Astrocyte (in vitro differentiated cells and primary cell): ENCODE data around the gene SLC17A7. TPM values are rescaled to one million over a fixed set of nuclear protein-coding genes. Genes with fewer than 3 reads are reported as not detected.
A peak's percentile ranks its signal among the peaks of the same experiment; 100 is the strongest.

Experiments used
- DNase-seq: peaks from one replicate; pipeline ENCODE4 v3.0.0-alpha.2; 2010; ENCODE audit warnings: low read depth
- FAIRE-seq: peaks from 2 replicates; lab custom pipeline; 2011; peaks lifted over from hg19 to GRCh38; lab: Jason Lieb, UNC
- H2AFZ ChIP-seq: 2 replicates; pipeline ENCODE4 v1.6.0; 2012; ENCODE audit warnings: low read depth, low read length, inconsistent platforms
- H3K27ac ChIP-seq: 2 replicates; pipeline ENCODE4 v1.5.1; 2011; ENCODE audit warnings: low read depth, low read length, inconsistent platforms
- H3K27me3 ChIP-seq: 2 replicates; pipeline ENCODE4 v1.6.0; 2011; ENCODE audit warnings: low read length, inconsistent platforms; ENCODE audit not compliant: insufficient read depth
- H3K36me3 ChIP-seq: 2 replicates; pipeline ENCODE4 v1.5.1; 2011; ENCODE audit warnings: low read length, inconsistent platforms; ENCODE audit not compliant: insufficient read depth
- H3K4me1 ChIP-seq: 2 replicates; pipeline ENCODE4 v1.5.1; 2011; ENCODE audit warnings: low read length, inconsistent platforms; ENCODE audit not compliant: insufficient read depth
- H3K4me2 ChIP-seq: 2 replicates; pipeline ENCODE4 v1.6.0; 2012; ENCODE audit warnings: low read length, inconsistent platforms
- H3K4me3 ChIP-seq: 2 replicates; pipeline ENCODE4 v1.5.1; 2011; ENCODE audit warnings: low read depth, mild to moderate bottlenecking, low read length, inconsistent platforms; ENCODE audit not compliant: insufficient read depth
- H3K79me2 ChIP-seq: 2 replicates; pipeline ENCODE4 v1.6.0; 2012; ENCODE audit warnings: mild to moderate bottlenecking, low read length, inconsistent platforms; ENCODE audit not compliant: insufficient read depth
- H3K9ac ChIP-seq: 2 replicates; pipeline ENCODE4 v1.6.0; 2012; ENCODE audit warnings: mild to moderate bottlenecking, low read length, inconsistent platforms
- H3K9me3 ChIP-seq: 2 replicates; pipeline ENCODE4 v1.5.1; 2012; ENCODE audit warnings: low read depth, mild to moderate bottlenecking, low read length, inconsistent platforms; ENCODE audit not compliant: insufficient read depth
- H4K20me1 ChIP-seq: 2 replicates; pipeline ENCODE4 v1.6.0; 2012; ENCODE audit warnings: low read length, inconsistent platforms; ENCODE audit not compliant: insufficient read depth
- H3K27ac Mint-ChIP-seq: one replicate; pipeline ENCODE4 v1.8.0; 2021; ENCODE audit warnings: mild to moderate bottlenecking, mixed read lengths; ENCODE audit not compliant: unreplicated experiment
- H3K27me3 Mint-ChIP-seq: one replicate; pipeline ENCODE4 v1.8.0; 2021; ENCODE audit warnings: low read depth, mixed read lengths; ENCODE audit not compliant: unreplicated experiment
- H3K36me3 Mint-ChIP-seq: one replicate; pipeline ENCODE4 v1.8.0; 2021; ENCODE audit warnings: low read depth, mixed read lengths; ENCODE audit not compliant: unreplicated experiment
- H3K4me1 Mint-ChIP-seq: one replicate; pipeline ENCODE4 v1.8.0; 2021; ENCODE audit warnings: low read depth, mixed read lengths; ENCODE audit not compliant: unreplicated experiment
- H3K4me3 Mint-ChIP-seq: one replicate; pipeline ENCODE4 v1.8.0; 2021; ENCODE audit warnings: mild to moderate bottlenecking, moderate library complexity, mixed read lengths; ENCODE audit not compliant: unreplicated experiment
- H3K9me3 Mint-ChIP-seq: one replicate; pipeline ENCODE4 v1.8.0; 2021; ENCODE audit warnings: mild to moderate bottlenecking, mixed read lengths; ENCODE audit not compliant: unreplicated experiment
- EZH2 ChIP-seq: IDR thresholded peaks from 2 replicates; pipeline ENCODE4 v1.6.1; 2012; ENCODE audit warnings: mild to moderate bottlenecking, low read length, inconsistent platforms; ENCODE audit not compliant: insufficient read depth
- total RNA-seq: library from RNA; stranded (reverse); gene quantifications from 2 replicates; pipeline ENCODE4 v1.2.1, GENCODE V29; 2021
- TF ChIP-seq, protein P1 (sequence below): IDR thresholded peaks from 2 replicates; pipeline ENCODE4 v1.5.1; 2011; ENCODE audit warnings: low read depth, mild to moderate bottlenecking, inconsistent platforms, low read length, moderate library complexity; ENCODE audit not compliant: insufficient read depth

Gene SLC17A7
- total RNA-seq, 1 donor from 2014 or later, result 0.16 TPM

DNA sequence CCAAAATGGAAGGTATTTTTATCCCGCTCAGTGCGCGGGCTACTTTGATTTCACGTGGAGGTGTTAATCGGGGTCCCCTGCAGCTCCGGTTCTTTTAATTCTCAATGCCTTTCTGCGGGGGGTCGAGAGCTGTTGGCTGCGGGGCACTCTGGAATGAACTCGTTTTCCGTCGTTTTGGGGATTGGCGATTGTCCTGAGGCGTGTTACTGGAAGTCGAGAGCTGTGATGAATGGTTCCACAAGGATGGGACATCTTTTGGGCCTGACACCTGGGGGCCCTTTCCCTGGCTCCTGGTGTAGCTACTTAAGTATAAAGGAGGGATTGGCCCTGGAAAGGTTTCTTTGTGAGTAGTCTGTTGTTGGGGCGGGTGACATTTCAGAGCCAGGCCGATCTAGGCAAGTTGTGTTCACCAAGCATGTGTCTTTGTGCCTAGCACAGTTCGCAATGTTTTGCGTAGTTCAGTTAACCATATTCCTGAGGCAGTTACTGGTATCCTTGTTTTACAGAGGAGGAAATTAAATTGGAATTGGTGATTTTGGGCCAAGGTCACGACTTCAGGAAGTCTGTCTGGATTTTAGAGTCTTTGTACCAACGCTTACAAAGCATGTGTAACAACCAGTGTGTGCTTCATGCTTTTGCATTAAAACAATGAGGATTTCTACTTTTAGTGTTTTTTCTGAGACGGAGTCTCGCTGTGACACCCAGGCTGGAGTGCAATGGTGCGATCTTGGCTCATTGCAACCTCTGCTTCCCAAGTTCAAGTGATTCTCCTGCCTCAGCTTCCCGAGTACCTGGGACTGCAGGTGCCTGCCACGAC lies 46.9 kb upstream of the SLC17A7 start:
- DNase-seq (no peak), FAIRE-seq (no peak)
- peaks cover 37% of the 10 kb centered on the region for H3K36me3 Mint-ChIP-seq
- H3K27ac Mint-ChIP-seq, result peak overlapping the region; percentile 92
- Histone ChIP-seq H3K4me2 (peak overlapping the region; percentile 91), H3K27me3 (no peaks in the 10 kb centered on the region), H3K4me3 (peak overlapping the region; percentile 98), H3K36me3 (peaks cover 36% of the 10 kb centered on the region), H3K27ac (peak overlapping the region; percentile 81), H3K4me1 (peaks cover 14% of the 10 kb centered on the region), H2AFZ (no peak overlapping the region), H4K20me1 (peaks cover 55% of the 10 kb centered on the region), H3K9me3 (no peaks in the 10 kb centered on the region), H3K9ac (peak overlapping the region; percentile 97), H3K79me2 (peaks cover 38% of the 10 kb centered on the region)
- TF ChIP-seq, protein P1, sequence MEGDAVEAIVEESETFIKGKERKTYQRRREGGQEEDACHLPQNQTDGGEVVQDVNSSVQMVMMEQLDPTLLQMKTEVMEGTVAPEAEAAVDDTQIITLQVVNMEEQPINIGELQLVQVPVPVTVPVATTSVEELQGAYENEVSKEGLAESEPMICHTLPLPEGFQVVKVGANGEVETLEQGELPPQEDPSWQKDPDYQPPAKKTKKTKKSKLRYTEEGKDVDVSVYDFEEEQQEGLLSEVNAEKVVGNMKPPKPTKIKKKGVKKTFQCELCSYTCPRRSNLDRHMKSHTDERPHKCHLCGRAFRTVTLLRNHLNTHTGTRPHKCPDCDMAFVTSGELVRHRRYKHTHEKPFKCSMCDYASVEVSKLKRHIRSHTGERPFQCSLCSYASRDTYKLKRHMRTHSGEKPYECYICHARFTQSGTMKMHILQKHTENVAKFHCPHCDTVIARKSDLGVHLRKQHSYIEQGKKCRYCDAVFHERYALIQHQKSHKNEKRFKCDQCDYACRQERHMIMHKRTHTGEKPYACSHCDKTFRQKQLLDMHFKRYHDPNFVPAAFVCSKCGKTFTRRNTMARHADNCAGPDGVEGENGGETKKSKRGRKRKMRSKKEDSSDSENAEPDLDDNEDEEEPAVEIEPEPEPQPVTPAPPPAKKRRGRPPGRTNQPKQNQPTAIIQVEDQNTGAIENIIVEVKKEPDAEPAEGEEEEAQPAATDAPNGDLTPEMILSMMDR, result no peak
- no peak for TF ChIP-seq EZH2
- H3K9me3 Mint-ChIP-seq, result no peaks in the 10 kb centered on the region
- peaks cover 25% of the 10 kb centered on the region for H3K4me1 Mint-ChIP-seq
- no peaks in the 10 kb centered on the region for H3K27me3 Mint-ChIP-seq
- H3K4me3 Mint-ChIP-seq, result peak overlapping the region; percentile 94

- Histone ChIP-seq H3K27me3 (no peaks in the 10 kb centered on the region), H3K27ac (peak within 1 kb of the TSS; percentile 81), H3K4me1 (peaks cover 14% of the 10 kb centered on the region), H3K4me3 (peak within 1 kb of the TSS; percentile 98), H4K20me1 (peaks cover 49% of the 10 kb centered on the region), H2AFZ (peak within 1 kb of the TSS; percentile 89), H3K79me2 (peaks cover 38% of the 10 kb centered on the region), H3K36me3 (peaks cover 29% of the 10 kb centered on the region), H3K4me2 (peak within 1 kb of the TSS; percentile 91), H3K9me3 (no peaks in the 10 kb centered on the region), H3K9ac (peak within 1 kb of the TSS; percentile 97)
- peaks cover 31% of the 10 kb centered on the region for H3K36me3 Mint-ChIP-seq
- peak within 1 kb of the TSS; percentile 94 for H3K4me3 Mint-ChIP-seq
- H3K27me3 Mint-ChIP-seq, result no peaks in the 10 kb centered on the region
- TF ChIP-seq, protein P1, result no peak
- no peak for TF ChIP-seq EZH2
- FAIRE-seq, result no peak
- H3K9me3 Mint-ChIP-seq, result no peaks in the 10 kb centered on the region
- peak within 1 kb of the TSS; percentile 92 for H3K27ac Mint-ChIP-seq
- DNase-seq, result peak; percentile 93
- peaks cover 22% of the 10 kb centered on the region for H3K4me1 Mint-ChIP-seq
Measured at GRCh38 chr19:49487277-49488045, 46.1 kb upstream of the SLC17A7 start, which contains the start of gene RPL13A. Gene RPL13A (plus strand): TSS chr19:49487608. CDS start chr19:49487630, 22 bp downstream.
